GM21423 (cell line): ENCODE measurements around the gene TEX261.
"Not testable (repeated sequence)": the region's sequence is repeated elsewhere in the genome, so short reads cannot be mapped to it uniquely, and the experiment has no call there.

Source experiments
- ATAC-seq: cut with Tn5 transposase; IDR thresholded peaks from one replicate; pipeline ENCODE4 v1.9.1; 2021; ENCODE audit warnings: mild to moderate bottlenecking, moderate library complexity; ENCODE audit not compliant: unreplicated experiment

The TEX261 gene

GRCh38 chr2:71000780-71001591, 6.3 kb upstream of the TEX261 start:
- ATAC-seq: peak; percentile 94

GRCh38 chr2:70999931-71000330, 5.3 kb upstream of the TEX261 start:
- not testable (repeated sequence) for ATAC-seq

GRCh38 chr2:70999362-70999761, 4.7 kb upstream of the TEX261 start:
- ATAC-seq: no peak

GRCh38 chr2:70998885-70999284, 4.2 kb upstream of the TEX261 start:
- ATAC-seq: not testable (repeated sequence)

- peak; percentile 35 for ATAC-seq
Measured at GRCh38 chr2:70995426-70995729, 705 bp upstream of the TEX261 start.

- ATAC-seq: peak; percentile 17
Measured at GRCh38 chr2:70994009-70994698, 519 bp downstream of the TEX261 start.

- no peak for ATAC-seq
Measured at GRCh38 chr2:70992945-70993853, 1.5 kb downstream of the TEX261 start.

- ATAC-seq: no peak
Measured at GRCh38 chr2:70991742-70992141, 2.9 kb downstream of the TEX261 start.

GRCh38 chr2:70991142-70991541, 3.5 kb downstream of the TEX261 start:
- no peak for ATAC-seq

- no peak for ATAC-seq
Measured at GRCh38 chr2:70990216-70990615, 4.5 kb downstream of the TEX261 start.

- no peak for ATAC-seq
Measured at GRCh38 chr2:70988726-70989648, 5.7 kb downstream of the TEX261 start.

- ATAC-seq: no peak
Measured at GRCh38 chr2:70988151-70988550, 6.5 kb downstream of the TEX261 start.

- ATAC-seq: no peak
Measured at GRCh38 chr2:70987386-70987785, 7.3 kb downstream of the TEX261 start.

GRCh38 chr2:70986499-70987189, 8.0 kb downstream of the TEX261 start:
- ATAC-seq: no peak

GRCh38 chr2:70985956-70986355, 8.7 kb downstream of the TEX261 start:
- no peak for ATAC-seq

- ATAC-seq: no peak
Measured at GRCh38 chr2:70985283-70985688, 9.4 kb downstream of the TEX261 start.

GRCh38 chr2:70984576-70985282, 9.9 kb downstream of the TEX261 start:
- peak; percentile 96 for ATAC-seq

- no peak for ATAC-seq
Measured at GRCh38 chr2:70984228-70984575, 10.5 kb downstream of the TEX261 start.

GRCh38 chr2:70983506-70984227, 11.0 kb downstream of the TEX261 start:
- no peak for ATAC-seq
